NCI-H526 treated with DMSO at 0.1 percent for 48 hours (cell line): Measurements from ENCODE around the gene FBLN2.
A peak's percentile ranks its signal among the peaks of the same experiment; 100 is the strongest.

Experiments used
- DNase-seq: peaks from one replicate; lab custom pipeline; 2025; lab: John Stamatoyannopoulos, UW

FBLN2 gene

GRCh38 chr3:13648060-13649001 is 99.4 kb downstream of the FBLN2 start:
- DNase-seq, result peak; percentile 61

- peak; percentile 22 for DNase-seq
Measured at GRCh38 chr3:13650210-13651056, 101.5 kb downstream of the FBLN2 start.

GRCh38 chr3:13651057-13651400 is 102.1 kb downstream of the FBLN2 start:
- no peak for DNase-seq

GRCh38 chr3:13651775-13652428 is 103.0 kb downstream of the FBLN2 start:
- no peak for DNase-seq

GRCh38 chr3:13652728-13653127 is 103.8 kb downstream of the FBLN2 start:
- DNase-seq, result no peak

- DNase-seq, result no peak
Measured at GRCh38 chr3:13653631-13654279, 104.8 kb downstream of the FBLN2 start.

GRCh38 chr3:13654330-13655060 is 105.6 kb downstream of the FBLN2 start:
- DNase-seq, result no peak

GRCh38 chr3:13655061-13655913 is 106.4 kb downstream of the FBLN2 start:
- DNase-seq, result no peak

- no peak for DNase-seq
Measured at GRCh38 chr3:13656584-13657301, 107.8 kb downstream of the FBLN2 start.

- no peak for DNase-seq
Measured at GRCh38 chr3:13657660-13658435, 108.9 kb downstream of the FBLN2 start.

- DNase-seq, result no peak
Measured at GRCh38 chr3:13658681-13659080, 109.8 kb downstream of the FBLN2 start.

- no peak for DNase-seq
Measured at GRCh38 chr3:13659221-13659969, 110.5 kb downstream of the FBLN2 start.

GRCh38 chr3:13660042-13660874 is 111.3 kb downstream of the FBLN2 start:
- no peak for DNase-seq

- no peak for DNase-seq
Measured at GRCh38 chr3:13661121-13661520, 112.2 kb downstream of the FBLN2 start.

- no peak for DNase-seq
Measured at GRCh38 chr3:13662238-13662847, 113.4 kb downstream of the FBLN2 start.

GRCh38 chr3:13663781-13664535 is 115.0 kb downstream of the FBLN2 start:
- DNase-seq, result no peak
